Breast epithelium (tissue), 4 donors: ENCODE results near the gene JMJD1C. TPM values are rescaled to one million over a fixed set of nuclear protein-coding genes. Genes with fewer than 3 reads are reported as not detected.

Experiments used
- DNase-seq, 2 donors: peaks; one replicate each; pipeline ENCODE4 v3.0.0-alpha.2; 2019; ENCODE audit warnings: low spot score in 2 of 2
- H3K27ac ChIP-seq, 2 donors: fragments of 200-600 bp; sonication (generic) in 1 of 2; one replicate each; pipeline ENCODE4 v1.5.1; 2016 to 2019; ENCODE audit warnings: mild to moderate bottlenecking in 1 of 2
- H3K27me3 ChIP-seq, 2 donors: fragments of 200-600 bp; sonication (generic) in 1 of 2; one replicate each; pipeline versions ENCODE4 v1.5.1 to v1.6.0; 2017 to 2019; ENCODE audit warnings: control low read depth in 1 of 2, mild to moderate bottlenecking in 1 of 2
- H3K36me3 ChIP-seq: fragments of 200-600 bp; one replicate; pipeline ENCODE4 v1.5.1; 2019
- H3K4me1 ChIP-seq, 2 donors: fragments of 200-600 bp; sonication (generic); one replicate each; pipeline ENCODE4 v1.5.1; 2016 to 2019; ENCODE audit warnings: control low read depth in 1 of 2
- H3K4me3 ChIP-seq, 3 donors: fragments of 200-600 bp; sonication (generic); 1 replicate in 2 of 3; 2 replicates in 1 of 3; pipeline ENCODE4 v1.5.1; 2016 to 2019; ENCODE audit warnings: mild to moderate bottlenecking in 3 of 3, moderate library complexity in 2 of 3
- H3K9me3 ChIP-seq, 2 donors: fragments of 200-600 bp; sonication (generic) in 1 of 2; one replicate each; pipeline ENCODE4 v1.5.1; 2016 to 2019; ENCODE audit warnings: control low read depth in 1 of 2
- POLR2A ChIP-seq: fragments of 450-650 bp; IDR thresholded peaks from one replicate; pipeline ENCODE4 v1.6.1; 2016; ENCODE audit warnings: antibody characterized with exemption, mild to moderate bottlenecking, moderate library complexity
- POLR2AphosphoS5 ChIP-seq, 3 donors: sonication (generic); formaldehyde crosslinking; IDR thresholded peaks; one replicate each; pipeline ENCODE4 v1.6.1; 2017; ENCODE audit warnings: antibody characterized with exemption in 3 of 3
- intact Hi-C: fragments of 100-400 bp; cut with DNase I; formaldehyde crosslinking; loops from one replicate; pipeline ENCODE4 v1.15.1; 2023; ENCODE audit warnings: low total_unique reads
- total RNA-seq, 3 donors: library from RNA; depleted of rRNA; stranded (reverse); fragments of >200 nt; gene quantifications; one replicate each; pipeline ENCODE4 v1.1.0, GENCODE V29; 2016
- TF ChIP-seq, protein P1 (sequence below), 3 donors: fragments of 450-650 bp; IDR thresholded peaks; one replicate each; pipeline ENCODE4 v1.5.1; 2016 to 2017; ENCODE audit warnings: antibody characterized with exemption in 3 of 3, mild to moderate bottlenecking in 3 of 3, moderate library complexity in 3 of 3

The JMJD1C gene, protein sequence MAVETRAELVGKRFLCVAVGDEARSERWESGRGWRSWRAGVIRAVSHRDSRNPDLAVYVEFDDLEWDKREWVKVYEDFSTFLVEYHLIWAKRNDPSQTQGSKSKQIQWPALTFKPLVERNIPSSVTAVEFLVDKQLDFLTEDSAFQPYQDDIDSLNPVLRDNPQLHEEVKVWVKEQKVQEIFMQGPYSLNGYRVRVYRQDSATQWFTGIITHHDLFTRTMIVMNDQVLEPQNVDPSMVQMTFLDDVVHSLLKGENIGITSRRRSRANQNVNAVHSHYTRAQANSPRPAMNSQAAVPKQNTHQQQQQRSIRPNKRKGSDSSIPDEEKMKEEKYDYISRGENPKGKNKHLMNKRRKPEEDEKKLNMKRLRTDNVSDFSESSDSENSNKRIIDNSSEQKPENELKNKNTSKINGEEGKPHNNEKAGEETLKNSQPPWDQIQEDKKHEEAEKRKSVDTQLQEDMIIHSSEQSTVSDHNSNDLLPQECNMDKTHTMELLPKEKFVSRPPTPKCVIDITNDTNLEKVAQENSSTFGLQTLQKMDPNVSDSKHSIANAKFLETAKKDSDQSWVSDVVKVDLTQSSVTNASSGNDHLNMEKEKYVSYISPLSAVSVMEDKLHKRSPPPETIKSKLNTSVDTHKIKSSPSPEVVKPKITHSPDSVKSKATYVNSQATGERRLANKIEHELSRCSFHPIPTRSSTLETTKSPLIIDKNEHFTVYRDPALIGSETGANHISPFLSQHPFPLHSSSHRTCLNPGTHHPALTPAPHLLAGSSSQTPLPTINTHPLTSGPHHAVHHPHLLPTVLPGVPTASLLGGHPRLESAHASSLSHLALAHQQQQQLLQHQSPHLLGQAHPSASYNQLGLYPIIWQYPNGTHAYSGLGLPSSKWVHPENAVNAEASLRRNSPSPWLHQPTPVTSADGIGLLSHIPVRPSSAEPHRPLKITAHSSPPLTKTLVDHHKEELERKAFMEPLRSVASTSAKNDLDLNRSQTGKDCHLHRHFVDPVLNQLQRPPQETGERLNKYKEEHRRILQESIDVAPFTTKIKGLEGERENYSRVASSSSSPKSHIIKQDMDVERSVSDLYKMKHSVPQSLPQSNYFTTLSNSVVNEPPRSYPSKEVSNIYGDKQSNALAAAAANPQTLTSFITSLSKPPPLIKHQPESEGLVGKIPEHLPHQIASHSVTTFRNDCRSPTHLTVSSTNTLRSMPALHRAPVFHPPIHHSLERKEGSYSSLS (N-terminal part only)
- total RNA-seq = 100 to 1,000 TPM; 134 to 327 (median 162) TPM

DNA sequence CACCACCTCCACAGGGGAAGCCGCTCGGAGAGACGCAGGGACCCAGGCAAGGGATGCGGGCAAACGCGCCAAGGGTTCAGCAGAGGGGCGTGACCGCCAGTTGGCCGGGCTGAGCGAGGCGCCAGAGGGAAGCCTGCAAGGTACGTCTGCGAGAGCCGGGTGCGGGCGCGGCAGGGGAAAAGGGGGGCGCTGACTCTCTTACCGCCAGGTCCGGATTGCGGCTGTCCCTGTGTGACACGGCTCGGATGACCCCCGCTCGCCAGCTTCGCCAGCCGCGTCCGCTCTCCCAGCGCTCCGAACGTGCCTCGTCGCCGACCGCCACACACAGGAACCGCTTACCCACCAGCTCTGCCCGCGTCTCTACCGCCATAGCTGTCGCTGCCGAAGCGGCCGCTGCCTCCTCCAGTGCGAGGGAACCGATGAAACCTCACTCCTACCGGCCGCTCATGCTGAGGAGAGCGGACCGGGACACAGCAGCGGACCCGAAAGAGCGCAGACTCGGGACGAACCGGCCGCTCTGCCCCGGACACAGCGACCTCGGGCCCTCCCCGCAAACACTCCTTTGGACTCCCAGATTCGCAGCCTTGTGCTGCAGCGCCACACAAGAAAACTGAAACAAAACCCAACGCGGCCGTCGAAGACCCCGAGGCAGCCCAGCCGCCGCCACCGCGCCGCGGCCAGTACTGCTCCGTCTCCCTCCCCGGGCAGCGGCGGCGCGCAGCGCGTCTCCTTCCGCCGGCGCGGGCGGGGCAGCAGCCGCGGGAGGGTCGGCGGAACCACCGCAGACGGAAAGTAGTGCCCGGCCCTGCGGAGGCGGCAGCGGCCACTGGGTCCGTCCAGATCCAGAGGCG lies at the start of gene JMJD1C:
JMJD1C (minus strand) TSS at position 685 of the 851 bp plus-strand sequence; CDS start at position 370, 315 bp downstream.
- peak within 1 kb of the TSS; percentile 91 to 95 for H3K27ac ChIP-seq
- intact Hi-C loops = no loop called here
- peak; percentile 62 to 68 for DNase-seq
- H3K27me3 ChIP-seq = no peaks in the 10 kb centered on the region
- no peaks in the 10 kb centered on the region for H3K36me3 ChIP-seq
- H3K9me3 ChIP-seq = no peaks in the 10 kb centered on the region
- TF ChIP-seq POLR2A (no peak), POLR2AphosphoS5 (IDR thresholded peaks at IDR 0.05) (peak; percentile 43 to 80 (median 48))
- TF ChIP-seq, protein P1, sequence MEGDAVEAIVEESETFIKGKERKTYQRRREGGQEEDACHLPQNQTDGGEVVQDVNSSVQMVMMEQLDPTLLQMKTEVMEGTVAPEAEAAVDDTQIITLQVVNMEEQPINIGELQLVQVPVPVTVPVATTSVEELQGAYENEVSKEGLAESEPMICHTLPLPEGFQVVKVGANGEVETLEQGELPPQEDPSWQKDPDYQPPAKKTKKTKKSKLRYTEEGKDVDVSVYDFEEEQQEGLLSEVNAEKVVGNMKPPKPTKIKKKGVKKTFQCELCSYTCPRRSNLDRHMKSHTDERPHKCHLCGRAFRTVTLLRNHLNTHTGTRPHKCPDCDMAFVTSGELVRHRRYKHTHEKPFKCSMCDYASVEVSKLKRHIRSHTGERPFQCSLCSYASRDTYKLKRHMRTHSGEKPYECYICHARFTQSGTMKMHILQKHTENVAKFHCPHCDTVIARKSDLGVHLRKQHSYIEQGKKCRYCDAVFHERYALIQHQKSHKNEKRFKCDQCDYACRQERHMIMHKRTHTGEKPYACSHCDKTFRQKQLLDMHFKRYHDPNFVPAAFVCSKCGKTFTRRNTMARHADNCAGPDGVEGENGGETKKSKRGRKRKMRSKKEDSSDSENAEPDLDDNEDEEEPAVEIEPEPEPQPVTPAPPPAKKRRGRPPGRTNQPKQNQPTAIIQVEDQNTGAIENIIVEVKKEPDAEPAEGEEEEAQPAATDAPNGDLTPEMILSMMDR (IDR thresholded peaks at IDR 0.05) = peak in 1 of 3 donors; percentile 9
- peak within 1 kb of the TSS; percentile 83 to 89 (median 88) for H3K4me3 ChIP-seq
- no peaks in the 10 kb centered on the region for H3K4me1 ChIP-seq

DNA sequence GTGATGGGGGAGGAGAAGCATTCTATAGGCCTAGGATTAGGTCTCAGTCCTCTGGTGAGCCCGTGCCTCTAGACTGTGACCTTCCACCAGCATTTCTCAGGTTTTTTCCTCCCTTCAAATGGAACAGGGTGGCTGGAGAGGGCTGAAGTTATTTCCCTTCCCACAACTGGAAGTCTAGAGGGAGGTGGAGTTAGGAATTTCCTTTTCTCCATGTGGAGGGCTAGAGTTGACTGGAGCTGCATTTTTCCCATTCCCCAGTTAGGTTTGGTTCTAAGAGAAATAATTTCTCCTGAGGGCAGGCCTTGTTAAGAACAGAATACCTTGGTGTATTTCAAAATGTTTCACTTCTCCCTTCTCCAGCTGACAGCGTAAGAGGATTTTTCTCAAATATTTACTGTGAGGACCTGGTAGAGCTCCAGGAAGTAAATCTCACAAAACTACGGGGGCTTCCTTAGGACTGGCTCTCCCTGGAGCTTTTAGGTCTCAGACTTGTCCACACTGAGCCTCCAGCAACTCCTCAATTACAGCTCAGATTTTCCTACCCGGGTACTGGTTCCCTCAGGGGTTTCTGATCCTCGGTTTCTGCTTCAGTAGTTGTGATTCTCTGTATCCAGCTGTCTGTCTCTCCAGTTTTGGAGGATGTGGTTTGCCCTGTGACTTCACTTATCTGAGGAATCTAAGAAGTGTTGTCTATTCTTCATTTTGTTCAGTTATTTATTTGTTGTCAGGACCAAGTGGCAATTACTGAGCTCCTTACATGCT lies 49.4 kb upstream of the JMJD1C start:
- H3K27ac ChIP-seq = peak overlapping the region; percentile 88 to 91
- H3K4me3 ChIP-seq = peak overlapping the region in 2 of 3 donors; percentile 18 to 44
- H3K4me1 ChIP-seq = peaks cover 0 to 10% of the 10 kb centered on the region in 2 donors

DNA sequence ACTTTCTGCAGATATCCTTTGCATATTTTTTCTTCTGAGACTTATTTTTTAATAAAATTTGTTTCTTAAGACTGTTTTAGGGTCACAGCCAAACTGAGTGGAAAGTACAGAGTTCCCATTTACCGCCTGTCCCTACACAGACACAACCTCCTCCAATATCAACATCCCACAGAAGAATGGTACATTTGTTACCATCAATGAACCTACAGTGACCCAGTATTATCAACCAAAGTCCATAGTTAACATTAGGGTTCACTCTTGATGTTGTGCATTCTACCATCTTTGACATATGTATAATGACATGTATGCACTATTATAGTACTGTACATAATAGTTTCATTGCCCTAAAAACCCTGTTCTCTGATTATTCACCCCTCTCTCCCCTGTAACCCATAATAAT lies 40.8 kb upstream of the JMJD1C start:
- intact Hi-C loops = no loop called here
- H3K27me3 ChIP-seq = no peaks in the 10 kb centered on the region
- peaks cover 0 to 15% of the 10 kb centered on the region in 2 donors for H3K4me1 ChIP-seq
- no peak overlapping the region for H3K4me3 ChIP-seq
- no peaks in the 10 kb centered on the region for H3K36me3 ChIP-seq
- H3K27ac ChIP-seq = peak overlapping the region in 1 of 2 donors; percentile 68
- TF ChIP-seq POLR2A (no peak), POLR2AphosphoS5 (IDR thresholded peaks at IDR 0.05) (no peak)
- TF ChIP-seq, protein P1 (IDR thresholded peaks at IDR 0.05) = no peak
- H3K9me3 ChIP-seq = no peaks in the 10 kb centered on the region
- no peak for DNase-seq

More for the DNA sequence above, 49.4 kb upstream of the JMJD1C start:
- Histone ChIP-seq H3K36me3 (no peaks in the 10 kb centered on the region), H3K27me3 (no peaks in the 10 kb centered on the region), H3K9me3 (no peaks in the 10 kb centered on the region)
- TF ChIP-seq POLR2AphosphoS5 (IDR thresholded peaks at IDR 0.05) (no peak), POLR2A (no peak)
- TF ChIP-seq, protein P1 (IDR thresholded peaks at IDR 0.05) = no peak
- intact Hi-C loops = no loop called here
- no peak for DNase-seq

DNA sequence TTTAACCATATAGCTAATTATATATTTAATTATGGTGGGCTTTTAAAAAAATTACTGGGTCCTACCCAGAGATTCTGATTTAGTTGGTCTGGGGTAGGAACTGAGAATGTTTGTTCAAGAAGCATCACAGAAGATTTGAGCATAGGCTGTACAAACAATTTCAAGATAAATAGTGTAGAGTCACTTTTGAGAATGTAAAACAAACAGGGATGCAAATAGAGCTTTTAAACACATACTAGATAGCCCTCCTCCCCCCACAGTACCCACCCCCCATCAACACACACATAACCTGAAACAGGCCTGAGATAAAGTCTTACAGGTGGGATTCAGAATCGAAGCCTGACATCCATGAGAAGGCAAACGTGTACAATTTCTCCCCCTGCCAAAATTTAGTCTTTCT lies 39.8 kb upstream of the JMJD1C start:
- no peaks in the 10 kb centered on the region for H3K9me3 ChIP-seq
- TF ChIP-seq POLR2A = no peak
- TF ChIP-seq, protein P1 (IDR thresholded peaks at IDR 0.05) = no peak
- H3K4me1 ChIP-seq = peaks cover 0 to 15% of the 10 kb centered on the region in 2 donors
- H3K4me3 ChIP-seq = no peak overlapping the region
- H3K27me3 ChIP-seq = no peaks in the 10 kb centered on the region
- H3K27ac ChIP-seq = peak overlapping the region; percentile 7 to 68
- no peaks in the 10 kb centered on the region for H3K36me3 ChIP-seq
- no peak for DNase-seq
- intact Hi-C loops = no loop called here
